Stimulated activated CD4-positive, alpha-beta T cell treated with anti-CD3 and anti-CD28 coated beads, Interleukin-4, amount 100 ng/mL, for 1 hour (primary cell): ENCODE data around the gene ZG16.

Experiments
- DNase-seq: peaks from one replicate; pipeline ENCODE4 v3.0.0-alpha.2; 2020

ZG16 gene

GRCh38 chr16:29811170-29811895, 33.3 kb downstream of the ZG16 start:
- peak; percentile 67 for DNase-seq

DNA sequence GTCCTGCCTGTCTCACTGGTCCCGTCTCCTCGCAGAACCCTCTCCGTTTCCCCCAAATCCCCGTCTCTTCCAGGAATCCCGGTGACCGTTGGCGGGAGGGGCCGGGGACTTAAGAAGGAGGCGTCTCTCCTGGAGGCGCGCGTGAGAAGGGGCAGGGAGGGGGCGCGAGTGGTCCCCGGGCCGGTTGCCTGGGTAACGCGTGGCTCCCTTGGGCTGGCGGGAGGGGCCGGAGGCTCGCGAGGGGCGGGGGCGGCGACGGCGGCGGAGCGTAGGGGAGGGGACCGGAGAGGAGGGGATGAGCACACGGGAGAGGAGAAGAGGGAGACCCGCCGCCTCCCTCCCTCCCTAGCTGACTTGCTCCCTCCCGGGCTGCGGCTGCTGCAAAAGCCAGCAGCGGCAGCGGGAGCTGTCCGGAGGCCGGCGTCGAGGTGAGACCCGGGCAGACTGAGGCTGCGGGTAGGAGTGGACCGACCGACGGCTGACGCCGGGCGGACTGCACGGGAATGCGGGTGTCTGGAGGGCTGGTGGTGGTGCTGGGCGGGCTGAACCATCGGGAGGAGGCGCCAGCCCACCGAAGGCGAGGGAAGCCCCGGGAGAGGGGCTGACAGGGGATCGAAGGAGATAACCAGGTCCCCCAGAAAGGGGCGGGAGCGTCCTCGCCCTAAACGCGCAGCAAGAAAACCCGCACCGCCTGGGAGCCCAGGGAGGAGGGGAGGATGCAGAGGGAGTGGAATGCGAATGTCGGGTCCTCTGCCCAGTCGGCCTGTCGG, 34.0 kb downstream of the ZG16 start, which contains the start of gene PRRT2:
TSS of gene PRRT2 (plus strand) at position 298 of the 770 bp plus-strand sequence. CDS start 862 bp downstream, outside the sequence.
- peak; percentile 60 for DNase-seq

GRCh38 chr16:29812754-29813643, 34.9 kb downstream of the ZG16 start:
- no peak for DNase-seq

DNA sequence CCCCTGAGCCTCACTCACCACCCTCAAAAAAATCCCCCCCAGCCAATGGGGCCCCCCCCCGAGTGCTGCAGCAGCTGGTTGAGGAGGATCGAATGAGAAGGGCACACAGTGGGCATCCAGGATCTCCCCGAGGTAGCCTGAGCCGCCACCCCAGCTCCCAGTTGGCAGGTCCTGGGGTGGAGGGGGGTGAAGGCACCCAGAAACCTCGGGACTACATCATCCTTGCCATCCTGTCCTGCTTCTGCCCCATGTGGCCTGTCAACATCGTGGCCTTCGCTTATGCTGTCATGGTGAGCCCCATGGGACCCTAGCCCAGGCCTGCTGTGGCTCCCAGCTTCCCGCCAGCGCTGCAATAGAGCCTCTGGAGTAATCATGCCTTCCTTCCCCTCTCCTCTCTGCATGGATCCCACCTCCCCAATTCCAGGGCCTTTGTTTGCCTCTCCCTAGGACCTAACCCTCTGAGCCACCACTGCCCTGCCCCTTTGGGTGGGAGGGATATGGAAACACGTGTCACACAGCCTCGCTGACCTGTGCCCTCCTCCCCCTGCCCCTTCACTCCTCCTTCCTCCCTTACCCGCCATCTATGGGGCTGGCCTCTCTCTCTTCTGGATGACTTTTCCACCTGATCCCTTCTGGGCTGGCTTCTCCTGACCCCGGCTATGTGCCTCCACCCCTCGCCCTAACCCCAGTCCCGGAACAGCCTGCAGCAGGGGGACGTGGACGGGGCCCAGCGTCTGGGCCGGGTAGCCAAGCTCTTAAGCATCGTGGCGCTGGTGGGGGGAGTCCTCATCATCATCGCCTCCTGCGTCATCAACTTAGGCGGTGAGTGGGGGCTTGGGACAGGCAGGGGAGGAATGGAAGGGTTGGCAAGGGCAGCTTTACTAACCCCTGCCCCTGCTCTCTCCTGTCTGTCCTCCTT, 35.8 kb downstream of the ZG16 start:
- DNase-seq, result no peak

DNA sequence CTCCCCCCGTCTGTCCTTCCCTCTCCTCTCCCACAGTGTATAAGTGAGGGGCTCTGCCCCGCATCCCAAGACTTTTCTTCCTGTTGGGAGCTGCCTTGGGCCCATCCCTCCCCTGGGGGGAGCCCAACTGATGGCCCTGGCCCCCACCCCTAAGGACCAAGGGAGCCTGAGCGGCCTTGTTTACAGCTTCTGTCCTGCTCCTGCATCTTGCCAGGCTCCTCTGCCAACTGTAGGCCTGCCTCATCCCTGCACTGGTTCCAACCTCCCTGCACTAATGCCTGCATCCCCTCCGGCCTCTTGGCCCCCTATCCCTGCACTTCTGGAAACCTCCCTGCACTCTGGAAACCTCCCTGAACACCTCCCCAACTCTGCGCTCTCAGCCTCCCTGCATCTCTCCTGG, 36.5 kb downstream of the ZG16 start:
- no peak for DNase-seq

DNA sequence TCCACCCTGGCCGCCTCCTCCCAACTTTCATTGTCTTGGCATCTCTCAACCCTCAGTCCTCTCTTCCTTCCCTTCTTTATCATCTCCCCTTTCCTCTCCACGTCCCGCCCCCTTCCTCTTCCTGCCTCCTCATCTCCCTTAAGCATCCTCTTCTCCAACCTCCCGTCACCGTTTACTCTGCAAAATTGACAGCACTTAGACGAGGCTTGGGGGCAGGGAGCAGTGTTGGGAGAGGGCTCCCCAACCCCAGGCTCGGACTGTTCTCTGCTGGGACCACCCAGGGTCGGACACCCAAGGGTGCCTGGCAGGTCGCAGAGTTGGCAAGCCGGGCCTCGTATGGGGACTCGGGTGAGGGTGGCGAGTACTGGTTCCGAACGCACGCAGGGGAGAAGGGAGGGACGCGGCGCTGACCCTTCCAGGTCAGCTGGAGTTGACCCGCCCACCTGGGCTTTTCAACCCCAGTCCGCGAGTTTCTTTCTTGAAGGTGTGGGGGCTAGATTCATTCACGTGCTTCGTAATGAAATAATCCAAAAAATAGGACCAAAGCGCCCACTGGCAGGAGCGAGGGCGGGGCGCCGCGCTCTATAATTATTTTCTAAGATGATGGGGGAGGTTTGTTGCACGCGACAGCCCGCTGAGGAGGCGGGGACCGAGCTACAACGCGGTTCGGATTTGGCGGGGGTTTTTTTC, 37.1 kb downstream of the ZG16 start:
- DNase-seq, result peak; percentile 68

DNA sequence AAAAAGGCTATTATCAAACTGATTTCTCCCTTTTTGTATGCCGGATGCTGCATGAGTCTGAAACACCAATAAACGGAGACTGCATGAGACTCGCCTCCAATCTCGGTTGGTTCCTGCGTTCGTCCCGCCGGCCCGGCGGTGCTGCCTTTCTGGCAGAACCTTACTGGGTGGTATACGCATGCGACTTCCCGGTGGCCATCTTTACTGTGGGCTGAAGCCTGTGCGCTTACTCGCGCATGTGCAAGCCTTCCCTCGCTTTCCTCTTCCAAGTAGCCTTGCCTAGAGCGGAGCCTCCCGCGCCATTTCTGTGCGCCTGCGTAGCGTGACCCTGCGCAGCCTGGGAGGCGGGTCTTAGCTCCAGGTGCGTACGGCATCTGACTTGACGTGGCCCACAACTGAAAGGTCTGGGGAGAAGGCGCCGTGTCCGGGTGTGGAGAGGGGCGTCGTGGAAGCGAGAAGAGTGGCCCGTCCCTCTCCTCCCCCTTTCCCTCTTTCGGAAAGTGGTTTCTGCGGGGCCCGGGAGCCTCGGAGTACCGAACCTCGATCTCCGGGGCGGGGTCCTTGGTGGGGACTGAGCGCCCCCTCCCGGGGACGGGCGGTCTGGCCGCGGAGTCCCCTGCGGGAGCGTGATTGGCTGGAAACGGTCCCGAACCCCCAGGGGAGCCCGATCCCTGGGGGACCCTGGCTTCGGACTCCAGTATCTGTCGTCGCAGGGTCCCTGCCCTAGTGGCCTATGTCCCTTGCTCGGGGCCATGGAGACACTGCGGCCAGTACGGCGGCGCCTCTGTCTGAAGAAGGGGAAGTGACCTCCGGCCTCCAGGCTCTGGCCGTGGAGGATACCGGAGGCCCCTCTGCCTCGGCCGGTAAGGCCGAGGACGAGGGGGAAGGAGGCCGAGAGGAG, 38.0 kb downstream of the ZG16 start, which contains the start of gene PAGR1:
TSS of gene PAGR1 (plus strand) at position 360 of the 901 bp plus-strand sequence. CDS start at position 734, 374 bp downstream.
- DNase-seq, result peak; percentile 96

DNA sequence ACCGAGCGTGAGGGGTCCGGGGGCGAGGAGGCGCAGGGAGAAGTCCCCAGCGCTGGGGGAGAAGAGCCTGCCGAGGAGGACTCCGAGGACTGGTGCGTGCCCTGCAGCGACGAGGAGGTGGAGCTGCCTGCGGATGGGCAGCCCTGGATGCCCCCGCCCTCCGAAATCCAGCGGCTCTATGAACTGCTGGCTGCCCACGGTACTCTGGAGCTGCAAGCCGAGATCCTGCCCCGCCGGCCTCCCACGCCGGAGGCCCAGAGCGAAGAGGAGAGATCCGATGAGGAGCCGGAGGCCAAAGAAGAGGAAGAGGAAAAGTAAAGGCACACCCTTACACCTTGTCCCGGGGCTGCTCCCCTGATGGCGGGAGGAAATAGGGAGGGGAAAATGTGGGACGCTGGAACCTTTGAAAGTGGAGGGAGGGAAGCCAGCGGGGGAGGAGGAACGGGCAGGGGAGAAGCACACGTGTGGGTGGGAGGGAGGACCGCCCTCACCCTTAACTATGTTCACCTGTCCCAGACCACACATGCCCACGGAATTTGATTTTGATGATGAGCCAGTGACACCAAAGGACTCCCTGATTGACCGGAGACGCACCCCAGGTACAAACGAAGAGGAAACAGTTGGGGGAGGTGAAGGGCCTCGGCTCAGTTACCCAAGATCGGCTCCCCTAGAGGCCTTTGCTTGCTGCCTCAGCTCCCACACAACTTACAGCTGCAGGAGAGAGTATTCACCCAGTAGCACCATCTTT, 38.8 kb downstream of the ZG16 start:
- peak; percentile 61 for DNase-seq

GRCh38 chr16:29818082-29818481, 40.0 kb downstream of the ZG16 start:
- no peak for DNase-seq

GRCh38 chr16:29819506-29819905, 41.5 kb downstream of the ZG16 start:
- DNase-seq, result no peak

DNA sequence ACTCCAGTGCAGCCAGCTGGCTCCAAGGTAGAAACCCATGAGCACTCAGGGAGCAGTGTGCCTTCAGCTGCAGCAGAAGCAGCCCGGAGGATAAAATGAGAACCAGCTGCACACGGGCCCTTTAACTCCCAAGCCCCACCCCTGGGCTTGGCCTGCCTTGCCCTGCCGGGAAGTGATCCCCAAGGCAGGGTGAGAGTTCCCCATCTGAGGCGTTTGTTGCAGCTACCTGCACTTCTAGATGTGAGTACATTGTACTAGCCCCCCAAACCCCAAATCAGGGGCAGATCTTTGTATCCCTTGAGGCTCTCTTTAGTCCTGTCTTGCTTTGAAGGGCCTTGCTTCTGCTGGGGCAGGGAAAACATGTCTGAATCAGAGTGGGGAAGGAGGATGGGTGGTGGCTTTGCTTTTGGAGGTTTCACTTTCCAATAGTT, 42.2 kb downstream of the ZG16 start, which contains the start of gene MVP:
TSS of gene MVP (plus strand) at position 192 of the 431 bp plus-strand sequence. CDS start 10,088 bp downstream, outside the sequence.
- DNase-seq, result peak; percentile 56

DNA sequence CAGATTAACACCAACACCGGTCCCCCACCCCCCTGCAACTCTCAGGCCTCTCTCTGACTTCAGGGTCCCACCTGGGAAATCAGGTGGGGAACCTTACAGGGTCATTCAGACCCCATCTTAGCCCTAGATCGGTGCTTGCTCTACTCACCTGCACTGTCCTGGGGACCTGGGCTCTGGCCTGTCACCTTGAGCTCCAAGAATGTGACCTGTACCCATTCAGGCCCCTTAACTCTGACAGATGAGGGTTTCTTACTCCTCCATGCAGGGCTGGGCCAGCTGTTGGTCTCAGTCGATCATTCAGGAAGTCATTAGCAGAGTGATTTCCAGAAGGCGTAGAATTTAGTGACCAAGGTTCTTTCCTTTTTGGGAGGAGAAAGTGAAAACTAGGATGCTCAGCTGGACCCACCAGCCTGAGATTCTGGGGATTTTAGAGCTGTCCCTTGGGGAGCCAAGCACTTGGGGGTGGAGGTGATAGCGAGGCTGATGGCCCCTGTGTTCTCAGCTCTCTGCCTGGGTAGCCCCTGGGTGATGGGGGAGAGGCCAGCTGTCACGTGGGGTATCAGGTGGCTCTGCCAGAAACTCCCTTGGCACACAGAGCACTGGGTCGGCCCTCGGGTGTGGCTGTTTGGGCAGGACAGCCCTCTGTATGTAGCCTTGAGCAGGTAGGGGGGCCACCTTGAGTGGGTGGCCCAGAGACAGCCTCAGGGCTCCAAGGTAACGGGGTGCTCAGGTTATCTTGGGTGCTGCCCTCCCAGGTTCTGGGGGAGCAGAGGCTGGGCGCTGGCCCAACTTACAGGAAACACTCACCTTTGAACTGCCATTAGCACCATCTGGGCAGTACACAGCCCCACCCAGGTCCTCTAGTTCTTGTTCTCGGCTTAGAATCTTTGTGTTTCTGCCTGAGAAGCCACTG, 42.9 kb downstream of the ZG16 start:
- peak; percentile 50 for DNase-seq

GRCh38 chr16:29821643-29822115, 43.6 kb downstream of the ZG16 start:
- DNase-seq, result no peak

GRCh38 chr16:29824589-29825144, 46.6 kb downstream of the ZG16 start:
- no peak for DNase-seq

DNA sequence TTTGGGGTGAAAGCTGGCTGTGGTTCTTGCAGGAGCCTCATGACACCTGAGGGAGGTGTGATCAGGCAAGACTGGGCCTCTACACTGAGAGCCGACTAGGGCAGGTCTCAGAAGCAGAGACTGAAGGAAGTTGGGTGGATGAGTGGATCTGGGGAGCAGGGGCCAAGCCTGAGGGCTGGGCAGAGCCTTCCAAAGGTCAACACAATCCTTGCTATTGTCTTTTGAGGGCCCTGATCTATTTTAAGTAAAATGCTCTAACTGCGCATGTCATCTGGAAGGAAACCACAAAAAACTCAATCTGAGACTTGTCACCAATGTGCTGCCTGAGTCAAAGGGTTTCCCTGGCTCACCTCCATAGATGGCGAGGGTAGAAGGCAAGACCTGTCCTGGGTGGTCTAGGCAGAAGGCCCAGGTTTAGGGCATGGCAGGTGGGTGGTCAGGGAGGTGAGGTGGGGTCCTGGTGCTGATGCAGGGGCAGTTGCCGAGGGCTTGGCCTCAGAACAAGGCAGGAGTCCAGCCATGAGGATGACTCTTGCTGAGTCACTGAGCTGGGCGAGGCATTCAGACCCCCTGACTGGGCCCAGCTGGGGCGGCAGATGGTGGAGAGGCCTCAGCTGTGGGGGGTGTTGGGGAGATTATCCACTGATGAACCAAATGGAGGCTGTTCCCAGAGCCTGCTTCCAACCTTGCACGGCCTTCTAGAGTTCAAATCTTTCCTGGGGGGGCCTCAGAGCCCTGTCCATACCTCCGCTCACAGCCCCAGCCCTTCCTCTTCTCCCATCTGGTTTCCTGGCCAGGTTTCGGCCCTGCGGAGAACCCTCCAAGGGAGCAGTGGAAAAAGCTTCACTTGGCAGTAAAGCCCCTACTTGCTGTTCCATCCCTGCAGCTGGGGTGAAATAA, 47.3 kb downstream of the ZG16 start:
- peak; percentile 37 for DNase-seq

GRCh38 chr16:29826342-29826695, 48.3 kb downstream of the ZG16 start:
- no peak for DNase-seq

- no peak for DNase-seq
These were observed 52.7 kb downstream of the ZG16 start for GRCh38 chr16:29830774-29831173.
